ENCODE results near the gene RAX.

DNA sequence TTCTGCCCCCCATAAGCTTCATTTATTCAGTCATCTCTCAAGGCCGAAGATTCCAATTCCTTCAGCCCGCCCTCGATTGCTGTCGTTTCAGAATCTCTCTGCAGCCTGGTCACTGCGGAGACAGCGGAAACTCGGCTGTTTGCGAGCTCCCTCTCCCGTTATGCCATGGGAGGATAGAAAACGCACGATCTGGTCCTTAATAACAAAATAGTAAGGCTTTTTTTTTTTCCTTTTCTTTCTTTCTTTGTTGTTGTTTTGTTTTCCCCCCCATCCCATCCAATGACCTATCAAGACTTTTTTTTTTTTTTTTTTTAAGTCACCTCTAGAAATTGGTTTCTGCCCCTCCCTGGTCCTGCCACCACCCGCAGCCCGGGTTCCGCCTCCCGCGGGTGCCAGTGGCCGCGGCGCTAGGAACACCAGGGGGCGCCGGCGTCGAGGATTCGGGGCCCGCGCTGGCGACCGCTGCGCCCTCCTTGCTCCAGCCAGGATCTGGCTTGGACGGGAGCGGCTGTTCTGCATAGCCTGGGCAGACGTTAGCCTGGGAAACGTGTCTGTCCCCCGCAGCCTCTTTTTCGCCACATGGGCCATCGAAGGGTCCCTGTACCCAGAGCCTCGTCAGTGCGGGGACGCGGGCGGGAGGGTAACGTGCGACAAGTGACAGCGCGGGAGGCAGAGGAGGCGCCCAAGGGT is 35.1 kb upstream of the RAX start:
- TF ChIP-seq, protein P1, sequence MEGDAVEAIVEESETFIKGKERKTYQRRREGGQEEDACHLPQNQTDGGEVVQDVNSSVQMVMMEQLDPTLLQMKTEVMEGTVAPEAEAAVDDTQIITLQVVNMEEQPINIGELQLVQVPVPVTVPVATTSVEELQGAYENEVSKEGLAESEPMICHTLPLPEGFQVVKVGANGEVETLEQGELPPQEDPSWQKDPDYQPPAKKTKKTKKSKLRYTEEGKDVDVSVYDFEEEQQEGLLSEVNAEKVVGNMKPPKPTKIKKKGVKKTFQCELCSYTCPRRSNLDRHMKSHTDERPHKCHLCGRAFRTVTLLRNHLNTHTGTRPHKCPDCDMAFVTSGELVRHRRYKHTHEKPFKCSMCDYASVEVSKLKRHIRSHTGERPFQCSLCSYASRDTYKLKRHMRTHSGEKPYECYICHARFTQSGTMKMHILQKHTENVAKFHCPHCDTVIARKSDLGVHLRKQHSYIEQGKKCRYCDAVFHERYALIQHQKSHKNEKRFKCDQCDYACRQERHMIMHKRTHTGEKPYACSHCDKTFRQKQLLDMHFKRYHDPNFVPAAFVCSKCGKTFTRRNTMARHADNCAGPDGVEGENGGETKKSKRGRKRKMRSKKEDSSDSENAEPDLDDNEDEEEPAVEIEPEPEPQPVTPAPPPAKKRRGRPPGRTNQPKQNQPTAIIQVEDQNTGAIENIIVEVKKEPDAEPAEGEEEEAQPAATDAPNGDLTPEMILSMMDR (IDR thresholded peaks at IDR 0.05; ENCODE audit: insufficient read depth, low read length), result peak; percentile 29
- TF ChIP-seq POLR2AphosphoS5 (IDR thresholded peaks at IDR 0.05; ENCODE audit: low read depth) (no peak), GABPA (IDR thresholded peaks at IDR 0.05; ENCODE audit: low read depth) (no peak), SPI1 (IDR thresholded peaks at IDR 0.05; ENCODE audit: borderline replicate concordance, low read depth) (no peak)
- TF ChIP-seq, protein P2, sequence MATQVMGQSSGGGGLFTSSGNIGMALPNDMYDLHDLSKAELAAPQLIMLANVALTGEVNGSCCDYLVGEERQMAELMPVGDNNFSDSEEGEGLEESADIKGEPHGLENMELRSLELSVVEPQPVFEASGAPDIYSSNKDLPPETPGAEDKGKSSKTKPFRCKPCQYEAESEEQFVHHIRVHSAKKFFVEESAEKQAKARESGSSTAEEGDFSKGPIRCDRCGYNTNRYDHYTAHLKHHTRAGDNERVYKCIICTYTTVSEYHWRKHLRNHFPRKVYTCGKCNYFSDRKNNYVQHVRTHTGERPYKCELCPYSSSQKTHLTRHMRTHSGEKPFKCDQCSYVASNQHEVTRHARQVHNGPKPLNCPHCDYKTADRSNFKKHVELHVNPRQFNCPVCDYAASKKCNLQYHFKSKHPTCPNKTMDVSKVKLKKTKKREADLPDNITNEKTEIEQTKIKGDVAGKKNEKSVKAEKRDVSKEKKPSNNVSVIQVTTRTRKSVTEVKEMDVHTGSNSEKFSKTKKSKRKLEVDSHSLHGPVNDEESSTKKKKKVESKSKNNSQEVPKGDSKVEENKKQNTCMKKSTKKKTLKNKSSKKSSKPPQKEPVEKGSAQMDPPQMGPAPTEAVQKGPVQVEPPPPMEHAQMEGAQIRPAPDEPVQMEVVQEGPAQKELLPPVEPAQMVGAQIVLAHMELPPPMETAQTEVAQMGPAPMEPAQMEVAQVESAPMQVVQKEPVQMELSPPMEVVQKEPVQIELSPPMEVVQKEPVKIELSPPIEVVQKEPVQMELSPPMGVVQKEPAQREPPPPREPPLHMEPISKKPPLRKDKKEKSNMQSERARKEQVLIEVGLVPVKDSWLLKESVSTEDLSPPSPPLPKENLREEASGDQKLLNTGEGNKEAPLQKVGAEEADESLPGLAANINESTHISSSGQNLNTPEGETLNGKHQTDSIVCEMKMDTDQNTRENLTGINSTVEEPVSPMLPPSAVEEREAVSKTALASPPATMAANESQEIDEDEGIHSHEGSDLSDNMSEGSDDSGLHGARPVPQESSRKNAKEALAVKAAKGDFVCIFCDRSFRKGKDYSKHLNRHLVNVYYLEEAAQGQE (IDR thresholded peaks at IDR 0.05; ENCODE audit: insufficient replicate concordance, low read depth), result no peak
